Activated T-helper 1 cell treated with Interleukin-2 at 50 U/mL for 16 hours (primary cell): ENCODE data around the gene CD99.
"Not testable (repeated sequence)": the region's sequence is repeated elsewhere in the genome, so short reads cannot be mapped to it uniquely, and the experiment has no call there.

Experiments used
- DNase-seq: peaks from one replicate; pipeline ENCODE4 v3.0.0-alpha.2; 2020; ENCODE audit warnings: low read depth

CD99 gene

DNA sequence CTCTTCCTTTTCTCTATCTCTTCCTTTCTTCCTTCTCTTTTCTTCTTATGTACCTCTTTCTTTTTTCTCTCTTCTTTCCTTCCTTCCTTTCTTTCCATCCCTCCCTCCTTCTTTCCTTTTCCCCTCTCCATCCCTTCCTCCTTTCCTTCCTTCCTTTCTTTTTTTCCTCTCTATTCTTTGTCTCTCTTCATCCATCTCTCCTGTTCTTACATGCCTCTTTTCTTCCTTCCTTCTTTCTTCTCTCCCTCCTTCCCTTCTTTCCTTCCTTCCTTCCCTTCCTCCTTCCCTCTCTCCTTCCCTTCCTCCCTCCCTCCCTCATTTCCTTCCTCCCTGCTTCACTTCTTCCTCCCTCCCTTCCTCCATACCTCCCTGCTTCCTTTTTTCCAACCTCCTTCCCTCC lies 41.6 kb downstream of the CD99 start:
- no peak for DNase-seq

DNA sequence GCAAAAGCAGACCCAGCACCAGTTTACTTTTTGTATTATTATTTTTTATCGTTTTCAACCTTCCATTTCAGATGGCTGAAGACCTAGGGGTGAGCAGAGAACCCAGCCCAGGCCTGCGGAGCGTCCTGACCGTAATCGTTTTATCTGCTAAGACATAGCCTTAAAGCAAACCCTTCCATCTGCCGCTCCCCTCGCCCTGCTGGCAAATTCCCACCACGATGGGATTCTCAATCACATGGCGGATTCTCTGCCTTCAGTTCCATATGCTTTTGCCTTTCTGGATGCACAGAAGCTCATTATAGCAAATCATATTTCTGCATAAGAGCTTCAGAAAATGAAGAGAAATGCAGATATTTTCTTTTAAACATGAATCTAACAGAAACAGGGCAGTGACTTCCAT lies 42.2 kb downstream of the CD99 start:
- no peak for DNase-seq

DNA sequence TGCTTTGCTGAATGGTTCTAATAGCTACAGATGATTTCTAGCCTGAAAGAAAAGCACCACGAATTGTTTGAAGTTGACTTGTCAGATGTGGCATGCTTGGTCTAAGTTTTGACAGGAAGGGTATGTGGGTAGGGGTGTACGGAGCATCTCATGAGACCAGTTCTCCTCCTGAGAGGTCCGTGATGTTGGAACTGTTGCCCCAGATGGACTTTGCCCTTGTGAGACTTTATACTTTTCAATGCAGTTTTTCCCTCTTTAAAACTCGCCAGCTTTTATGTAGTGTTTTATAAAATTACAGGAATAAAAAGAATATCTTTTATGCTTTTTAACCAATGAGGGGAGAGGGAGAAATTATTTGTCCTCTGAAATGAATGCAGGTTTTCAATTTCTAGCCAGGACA lies 44.2 kb downstream of the CD99 start:
- no peak for DNase-seq

DNA sequence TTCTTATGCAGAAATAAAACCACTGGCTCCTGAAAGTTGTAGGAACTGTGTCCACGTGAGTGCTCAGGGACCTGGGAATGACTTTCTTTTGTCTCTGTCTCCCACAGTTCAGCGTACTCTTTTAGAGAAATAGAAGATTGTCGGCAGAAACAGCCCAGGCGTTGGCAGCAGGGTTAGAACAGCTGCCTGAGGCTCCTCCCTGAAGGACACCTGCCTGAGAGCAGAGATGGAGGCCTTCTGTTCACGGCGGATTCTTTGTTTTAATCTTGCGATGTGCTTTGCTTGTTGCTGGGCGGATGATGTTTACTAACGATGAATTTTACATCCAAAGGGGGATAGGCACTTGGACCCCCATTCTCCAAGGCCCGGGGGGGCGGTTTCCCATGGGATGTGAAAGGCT lies 49.6 kb downstream of the CD99 start:
- DNase-seq = no peak

DNA sequence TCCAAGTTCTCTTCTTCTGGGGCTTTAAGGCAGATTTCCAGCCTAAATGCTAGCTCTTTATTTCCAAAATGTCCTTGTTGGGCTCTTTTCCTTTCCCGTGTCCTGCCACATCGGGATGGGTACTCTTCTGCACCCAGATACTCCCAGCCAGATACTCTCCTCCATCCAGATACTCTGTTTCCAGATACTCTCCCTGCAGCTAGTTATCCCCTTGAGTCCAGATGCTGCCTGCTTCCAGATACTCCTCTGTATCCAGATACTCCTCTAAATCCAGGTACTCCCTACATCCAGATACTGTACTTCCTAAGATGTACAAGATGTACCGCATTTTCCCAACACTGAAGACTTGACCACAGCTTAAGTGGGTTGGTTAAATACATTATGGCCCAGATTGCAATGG lies 50.3 kb downstream of the CD99 start:
- no peak for DNase-seq

DNA sequence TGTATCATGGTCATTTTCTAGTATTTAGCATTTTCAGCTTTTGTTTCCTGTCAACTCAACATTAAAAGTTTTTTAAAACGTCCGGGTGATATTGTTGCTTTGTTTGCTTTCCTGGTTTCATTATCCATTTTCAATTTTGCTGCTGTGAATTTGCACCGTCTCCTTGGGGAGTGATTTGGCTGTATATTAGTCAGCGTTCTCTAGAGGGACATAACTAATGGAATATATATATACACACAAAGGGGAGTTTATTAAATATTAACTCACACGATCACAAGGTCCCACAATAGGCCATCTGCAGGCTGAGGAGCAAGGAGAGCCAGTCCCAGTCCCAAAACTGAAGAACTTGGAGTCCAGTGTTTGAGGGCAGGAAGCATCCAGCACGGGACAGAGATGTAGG lies 55.2 kb downstream of the CD99 start:
- DNase-seq = not testable (repeated sequence)

DNA sequence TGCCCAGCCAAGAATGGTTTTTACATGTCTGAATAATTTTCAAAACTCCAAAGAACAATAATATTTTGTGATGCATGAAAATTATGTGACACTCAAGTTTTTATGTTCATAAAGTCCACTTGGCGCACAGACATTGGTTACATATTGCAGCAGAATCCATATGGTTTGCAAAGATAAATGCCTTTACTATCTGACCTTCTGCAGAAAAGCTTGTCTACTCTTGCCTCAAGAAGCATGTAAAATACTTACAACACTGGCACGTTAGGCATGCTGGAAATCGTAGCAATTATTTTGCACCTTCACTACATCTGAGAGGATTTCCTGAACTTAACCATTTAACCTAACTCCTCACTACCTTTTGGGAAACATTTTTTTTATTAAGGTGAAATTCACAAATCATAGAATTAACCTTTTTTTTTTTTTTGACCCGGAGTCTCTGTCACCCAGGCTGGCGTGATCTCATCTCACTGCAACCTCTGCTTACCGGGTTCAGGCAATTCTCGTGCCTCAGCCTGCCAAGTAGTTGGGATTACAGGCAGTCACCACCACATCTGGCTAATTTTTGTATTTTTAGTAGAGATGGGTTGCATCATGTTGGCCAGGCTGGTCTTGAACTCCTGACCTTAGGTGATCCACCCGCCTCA lies 57.2 kb downstream of the CD99 start:
- no peak for DNase-seq

DNA sequence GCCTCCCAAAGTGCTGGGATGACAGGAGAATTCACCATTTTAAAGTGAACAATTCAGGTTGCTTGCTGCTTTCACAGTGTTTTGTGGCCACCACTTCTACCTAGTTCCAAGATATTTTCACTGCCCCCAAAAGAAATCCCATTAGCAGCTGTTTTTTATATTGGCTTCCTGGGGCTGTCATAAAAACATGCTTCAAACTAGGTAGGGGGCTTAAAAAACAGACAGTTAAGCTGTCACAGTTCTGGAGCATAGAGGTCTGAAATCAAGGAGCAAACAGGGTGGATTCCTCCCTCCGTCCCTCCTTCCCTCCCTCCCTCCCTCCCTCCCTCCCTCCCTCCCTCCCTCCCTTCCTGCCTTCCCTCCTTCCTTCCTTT lies 57.7 kb downstream of the CD99 start:
- DNase-seq = no peak

DNA sequence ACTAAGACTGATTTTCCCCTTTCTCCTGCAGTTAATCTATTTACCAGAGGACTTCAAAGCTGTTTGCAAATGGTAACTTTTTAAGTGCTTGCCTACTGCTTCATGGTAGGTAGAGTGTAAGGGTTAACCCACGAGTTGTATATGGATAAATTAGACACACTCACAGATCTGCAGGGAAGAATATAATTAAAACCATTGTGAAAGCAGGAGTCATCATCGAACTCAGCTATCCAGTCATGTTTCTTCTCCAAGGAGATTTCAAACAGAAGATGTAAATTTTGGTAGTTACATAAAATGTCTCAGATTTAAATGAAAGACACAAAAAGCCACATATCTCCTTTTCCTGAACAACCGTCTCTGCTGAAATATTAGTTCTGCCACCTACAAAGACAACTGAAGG lies 60.2 kb downstream of the CD99 start:
- DNase-seq = no peak

DNA sequence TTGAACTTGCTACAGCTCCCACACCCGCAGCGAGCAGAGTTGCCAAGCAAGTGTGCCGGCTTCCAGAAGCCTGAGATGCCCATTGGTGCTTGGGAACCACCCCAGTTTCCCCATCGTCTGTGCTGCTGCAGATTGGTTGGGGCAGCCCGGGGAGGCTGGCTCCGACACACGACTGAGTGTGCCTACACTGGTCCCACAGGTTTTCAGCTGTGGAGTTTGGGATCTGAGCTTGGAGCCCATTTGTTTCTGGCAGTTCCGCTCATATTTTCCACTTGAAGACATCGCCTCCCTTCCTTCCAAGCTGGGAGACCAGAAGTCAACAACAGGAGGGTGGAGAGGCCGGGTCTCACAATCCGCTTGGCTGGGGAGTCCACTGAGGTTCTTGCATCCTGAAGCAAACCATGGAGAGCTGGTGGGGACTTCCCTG lies 60.8 kb downstream of the CD99 start, which contains the start of gene XG:
XG (plus strand) TSS at position 167 of the 427 bp plus-strand sequence; CDS start at position 402, 235 bp downstream.
- DNase-seq = not testable (repeated sequence)

DNA sequence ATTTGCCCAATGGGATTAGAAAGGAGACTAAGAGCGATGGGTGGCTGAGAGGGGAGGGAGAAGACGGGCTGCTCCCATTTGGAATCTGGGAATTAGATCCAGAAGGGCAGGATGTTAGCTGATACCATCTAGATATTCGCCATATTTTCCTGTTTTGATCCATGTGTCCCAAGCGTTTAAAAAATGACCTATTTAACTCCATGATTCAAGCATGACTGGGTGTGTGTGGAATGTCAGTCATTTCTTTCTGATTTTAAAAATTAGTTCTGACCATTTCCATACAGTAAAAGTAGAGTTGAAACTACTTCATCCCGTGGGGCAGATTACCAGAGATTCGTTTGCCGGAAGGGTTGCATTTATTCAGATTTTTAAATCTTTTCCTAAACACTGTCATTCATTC lies 61.3 kb downstream of the CD99 start:
- not testable (repeated sequence) for DNase-seq

DNA sequence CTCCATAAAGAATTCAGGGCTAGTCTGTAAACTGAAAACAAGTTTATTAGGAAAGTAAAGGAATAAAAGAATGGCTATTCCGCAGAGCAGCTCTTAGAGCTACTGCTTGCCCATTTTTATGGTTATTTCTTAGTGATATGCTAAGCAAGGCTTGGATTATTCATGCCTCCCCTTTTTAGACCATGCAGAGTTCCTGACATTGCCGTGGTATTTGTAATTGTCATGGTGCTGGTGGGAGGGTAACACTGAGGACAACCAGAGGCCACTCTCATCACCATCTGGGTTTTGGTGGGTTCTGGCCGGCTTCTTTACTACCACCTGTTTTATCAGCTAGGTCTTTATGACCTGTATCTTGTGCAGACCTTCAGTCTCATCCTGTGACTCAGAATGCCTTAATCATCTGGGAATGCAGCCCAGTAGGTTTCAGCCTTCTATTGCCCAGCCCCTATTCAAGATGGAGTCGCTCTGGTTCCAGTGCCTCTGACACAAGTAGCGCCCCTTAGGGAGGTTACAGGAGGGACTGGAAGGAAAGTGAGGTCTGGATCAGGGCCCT lies 64.1 kb downstream of the CD99 start:
- not testable (repeated sequence) for DNase-seq

DNA sequence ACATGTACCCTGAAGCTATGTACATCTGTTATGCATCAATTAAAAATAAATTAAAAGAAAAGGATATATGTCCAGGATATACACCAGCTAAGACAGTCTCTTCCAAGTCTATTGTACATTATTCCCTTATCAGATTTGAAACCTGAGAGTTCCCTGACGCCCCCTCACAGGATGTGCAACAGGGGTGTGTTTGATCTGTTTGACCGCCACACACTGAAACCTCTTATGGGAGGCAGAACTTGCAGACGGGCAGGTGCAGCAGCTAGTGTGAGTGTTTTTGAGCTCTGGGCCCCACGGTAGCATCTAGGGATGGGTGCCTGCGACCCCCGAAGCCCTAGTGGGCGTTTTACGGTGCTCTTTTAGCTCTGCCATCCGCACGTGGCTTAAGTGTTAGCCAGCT lies 65.5 kb downstream of the CD99 start:
- no peak for DNase-seq

DNA sequence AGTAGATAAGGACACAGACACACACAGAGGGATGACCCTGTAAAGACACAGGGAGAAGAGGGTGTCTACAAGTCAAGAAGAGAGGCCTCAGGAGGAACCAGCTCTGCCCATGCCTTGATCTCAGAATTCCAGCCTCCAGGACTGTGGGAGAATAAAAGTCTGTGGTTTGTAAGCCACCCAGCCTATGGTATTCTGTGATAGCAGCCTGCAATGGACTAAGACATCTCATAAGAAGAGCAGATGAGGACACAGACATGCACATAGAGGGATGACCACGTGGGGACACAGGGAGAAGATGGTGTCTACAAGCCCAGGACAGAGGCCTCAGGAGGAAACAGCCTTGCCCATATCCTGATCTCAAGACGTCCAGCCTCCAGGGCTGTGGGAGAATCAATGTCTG lies 70.2 kb downstream of the CD99 start:
- no peak for DNase-seq

DNA sequence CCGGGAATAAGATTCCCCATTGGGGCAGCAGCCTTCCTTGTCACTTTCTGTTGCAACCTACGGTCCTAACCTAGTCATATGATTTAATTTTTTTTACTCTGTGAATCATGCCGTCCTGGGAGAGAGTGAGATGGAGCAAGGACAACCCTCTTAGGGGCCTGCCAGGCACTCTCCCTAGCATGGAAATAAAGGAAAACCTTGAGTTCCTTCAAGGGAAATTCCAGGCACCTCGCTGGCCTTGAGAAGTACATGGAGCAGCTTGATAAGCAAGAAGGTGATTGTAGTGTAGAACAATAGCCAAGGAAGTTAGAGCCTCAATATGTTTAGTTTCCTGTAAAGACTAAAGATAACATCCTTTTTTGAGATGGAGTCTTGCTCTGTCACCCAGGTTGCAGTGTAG lies 71.6 kb downstream of the CD99 start:
- not testable (repeated sequence) for DNase-seq

DNA sequence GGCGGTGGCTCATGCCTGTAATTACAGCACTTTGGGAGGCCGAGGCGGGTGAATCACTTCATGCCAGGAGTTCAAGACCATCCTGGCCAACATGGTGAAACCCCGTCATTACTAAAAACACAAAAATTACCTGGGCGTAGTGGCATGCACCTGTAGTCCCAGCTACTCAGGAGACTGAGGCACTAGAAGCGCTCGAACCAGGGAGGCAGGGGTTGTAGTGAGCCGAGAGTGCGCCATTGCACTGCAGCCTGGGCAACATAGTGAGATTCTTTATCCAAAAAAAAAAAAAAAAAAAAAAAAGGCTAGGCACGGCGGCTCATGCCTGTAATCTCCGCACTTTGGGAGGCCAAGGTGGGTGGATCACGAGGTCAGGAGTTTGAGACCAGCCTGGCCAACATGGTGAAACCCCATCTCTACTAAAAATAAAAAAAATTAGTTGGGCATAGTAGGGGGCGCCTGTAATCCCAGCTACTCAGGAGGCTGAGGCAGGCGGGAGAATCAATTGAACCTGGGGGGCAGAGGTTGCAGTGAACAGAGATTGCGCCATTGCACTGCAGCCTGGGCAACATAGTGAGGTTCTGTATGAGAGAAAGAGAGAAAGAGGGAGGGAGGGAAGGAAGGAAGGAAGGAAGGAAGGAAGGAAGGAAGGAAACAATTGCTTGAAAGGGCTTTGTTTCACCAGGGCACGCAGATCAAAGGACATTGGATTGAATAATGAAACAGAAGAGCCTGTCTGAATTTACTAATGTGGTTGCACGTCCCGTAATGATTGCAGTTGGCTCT lies 73.9 kb downstream of the CD99 start:
- not testable (repeated sequence) for DNase-seq

DNA sequence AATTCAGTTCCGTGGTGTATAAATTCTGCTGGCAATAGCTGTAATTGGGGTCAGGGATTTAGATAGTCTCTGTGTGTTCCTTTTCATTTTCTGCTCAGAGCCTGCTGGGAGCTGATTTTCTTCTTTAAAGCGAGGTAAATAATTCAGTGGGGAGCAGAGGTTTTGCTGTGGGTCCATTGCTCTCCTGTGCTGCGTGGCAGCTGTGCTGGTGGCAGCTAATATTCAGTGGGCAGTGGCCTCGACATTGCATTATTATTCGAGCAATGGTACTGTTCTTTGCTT lies 74.4 kb downstream of the CD99 start:
- DNase-seq = no peak

DNA sequence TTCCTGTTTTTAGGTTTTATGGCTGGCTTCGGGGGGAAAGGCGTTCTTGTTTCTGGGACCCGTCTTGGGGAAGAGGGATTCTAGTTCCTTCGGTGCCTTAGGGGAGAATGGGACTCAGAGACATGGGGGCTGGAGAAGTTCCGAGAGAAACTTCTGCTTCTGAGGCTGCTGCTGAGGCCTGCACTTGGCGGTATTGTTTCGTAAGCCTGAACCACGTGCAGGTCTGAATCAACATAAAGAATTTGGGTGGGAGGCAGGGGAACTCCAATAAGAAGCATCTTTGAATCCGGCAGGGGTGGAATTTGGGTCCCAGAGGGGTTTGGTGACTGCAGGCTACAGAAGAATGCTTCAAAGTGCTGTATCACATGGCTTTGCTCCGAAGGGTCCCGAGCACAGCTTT lies 75.8 kb downstream of the CD99 start:
- DNase-seq = no peak

DNA sequence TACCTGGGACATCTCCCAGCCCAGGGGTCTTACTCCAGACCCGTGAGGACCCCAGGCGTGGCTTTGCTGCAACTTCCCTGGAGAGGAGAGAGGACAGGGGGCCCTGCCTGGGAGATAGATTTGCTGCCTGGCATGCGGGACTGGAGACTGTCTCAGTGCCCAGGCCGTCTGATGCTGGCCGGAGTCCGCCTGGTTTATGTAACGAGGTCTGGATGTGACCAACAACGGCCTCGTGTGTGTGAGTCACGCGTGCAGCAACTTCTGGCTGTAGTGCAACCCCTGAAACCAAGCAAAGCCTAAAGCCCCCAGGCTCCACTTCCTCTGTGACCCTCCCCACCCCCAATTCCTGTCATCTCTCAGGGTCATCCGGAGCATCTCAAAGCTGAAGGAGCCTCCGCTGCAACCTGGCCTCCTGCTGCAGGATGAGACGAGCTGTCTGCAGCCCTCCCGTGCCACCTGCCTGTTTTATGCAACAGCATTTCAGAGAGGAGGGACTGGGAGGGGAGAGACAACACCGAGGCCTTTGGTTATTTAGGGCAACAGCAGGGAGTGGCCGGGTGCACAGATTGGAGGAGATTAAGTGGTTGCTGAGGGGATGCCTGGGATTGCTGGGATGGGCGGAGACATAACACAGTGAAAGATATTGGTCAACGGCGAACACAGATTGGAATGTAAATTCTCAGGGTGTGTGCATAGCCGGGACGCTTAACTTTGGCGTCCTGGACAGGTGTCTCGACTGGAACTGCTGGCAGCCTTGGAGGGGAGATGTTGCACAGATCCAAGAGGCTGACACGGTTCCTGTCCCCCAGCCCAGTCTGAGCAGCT lies 76.7 kb downstream of the CD99 start:
- no peak for DNase-seq

DNA sequence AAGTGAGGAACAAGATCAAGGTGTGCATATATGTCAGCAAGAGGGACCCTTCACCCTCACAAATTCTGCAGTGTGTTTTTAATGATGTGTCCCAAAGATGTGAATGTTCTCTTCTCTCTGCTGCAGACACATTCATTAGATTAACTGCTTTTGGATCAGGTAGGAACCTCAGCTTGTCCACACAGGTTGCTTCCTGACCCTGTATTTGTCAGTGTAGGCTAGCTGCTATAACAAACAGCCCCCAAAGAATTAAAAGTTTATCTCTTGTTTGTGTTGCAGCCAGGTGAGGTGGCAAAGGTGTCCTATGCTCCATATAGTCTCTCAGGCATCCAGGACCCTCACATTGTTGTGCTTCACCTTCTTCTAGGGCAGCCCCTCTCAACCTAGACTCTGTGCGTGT lies 78.5 kb downstream of the CD99 start:
- no peak for DNase-seq

DNA sequence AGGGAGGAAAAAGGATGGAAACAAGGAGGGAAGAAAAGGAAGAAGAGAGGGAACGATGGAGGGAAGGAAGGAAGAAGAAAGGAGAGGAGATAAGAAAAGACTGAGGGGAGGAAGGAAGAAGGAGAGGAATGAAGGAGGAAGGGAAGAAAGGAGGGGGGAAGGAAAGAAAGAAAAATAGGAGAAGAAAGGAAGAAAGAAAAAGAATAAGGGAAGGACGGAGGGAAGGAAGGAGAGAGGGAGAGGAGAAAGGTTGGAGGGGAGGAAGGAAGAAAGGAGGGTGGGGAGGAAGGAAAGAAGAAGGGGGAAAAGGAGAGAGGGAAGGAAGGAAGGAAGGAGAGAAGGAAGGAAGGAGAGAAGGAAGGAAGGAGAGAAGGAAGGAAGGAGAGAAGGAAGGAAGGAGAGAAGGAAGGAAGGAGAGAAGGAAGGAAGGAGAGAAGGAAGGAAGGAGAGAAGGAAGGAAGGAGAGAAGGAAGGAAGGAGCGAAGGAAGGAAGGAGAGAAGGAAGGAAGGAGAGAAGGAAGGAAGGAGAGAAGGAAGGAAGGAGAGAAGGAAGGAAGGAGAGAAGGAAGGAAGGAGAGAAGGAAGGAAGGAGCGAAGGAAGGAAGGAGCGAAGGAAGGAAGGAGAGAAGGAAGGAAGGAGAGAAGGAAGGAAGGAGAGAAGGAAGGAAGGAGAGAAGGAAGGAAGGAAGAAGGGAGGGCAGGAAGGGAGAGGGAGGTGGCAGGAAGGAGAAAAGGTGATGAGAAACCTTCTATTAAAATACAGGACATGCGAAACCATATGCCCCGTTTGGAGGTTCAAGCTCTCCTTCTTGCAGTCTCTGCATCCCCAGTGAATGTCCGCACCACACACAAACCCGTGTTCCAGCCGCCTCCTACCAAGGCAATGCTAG lies 82.3 kb downstream of the CD99 start:
- DNase-seq = not testable (repeated sequence)

DNA sequence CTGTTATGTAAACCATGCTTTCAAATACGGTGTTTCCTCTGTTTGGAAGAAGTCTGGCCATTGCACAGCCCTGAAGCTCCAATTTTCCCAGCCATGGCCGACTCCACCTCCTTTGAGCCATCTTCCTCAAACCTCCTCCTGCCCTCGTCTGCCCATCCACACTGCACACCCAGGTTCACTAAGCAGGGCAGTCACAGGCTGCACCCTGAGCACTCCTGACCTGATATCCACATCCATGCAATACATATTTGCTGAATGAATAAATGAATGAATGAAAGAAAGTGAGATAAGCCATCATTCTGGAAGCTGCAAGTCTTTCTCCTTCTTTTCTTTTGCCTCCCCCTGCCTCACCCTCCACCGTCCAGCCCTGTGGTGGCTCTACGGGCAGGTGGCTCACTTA lies 83.0 kb downstream of the CD99 start:
- DNase-seq = no peak
